Bronchial epithelial cell (primary cell): ENCODE results near the gene PNRC1. TPM values are rescaled to one million over a fixed set of nuclear protein-coding genes. Genes with fewer than 3 reads are reported as not detected.
"Not testable (repeated sequence)": the region's sequence is repeated elsewhere in the genome, so short reads cannot be mapped to it uniquely, and the experiment has no call there.

Experiments used
- DNase-seq: peaks from one replicate; pipeline ENCODE4 v3.0.0-alpha.2; 2010; ENCODE audit warnings: low read depth
- FAIRE-seq: peaks from 2 replicates; lab custom pipeline; 2011; peaks lifted over from hg19 to GRCh38; lab: Jason Lieb, UNC
- H3K27me3 ChIP-seq: 2 replicates; pipeline ENCODE4 v1.5.1; 2011; ENCODE audit warnings: low read length; ENCODE audit not compliant: control insufficient read depth, insufficient read depth
- H3K36me3 ChIP-seq: 2 replicates; pipeline ENCODE4 v1.5.1; 2011; ENCODE audit warnings: low read length; ENCODE audit not compliant: control insufficient read depth, insufficient read depth
- H3K4me3 ChIP-seq: 2 replicates; pipeline ENCODE4 v1.5.1; 2011; ENCODE audit warnings: mild to moderate bottlenecking, low read depth, low read length, control low read depth
- CTCF ChIP-seq: IDR thresholded peaks from 2 replicates; pipeline ENCODE4 v1.5.1; 2011; ENCODE audit warnings: mild to moderate bottlenecking, moderate library complexity, low read length, control low read depth, inconsistent platforms; ENCODE audit not compliant: insufficient read depth, severe bottlenecking
- total RNA-seq: library from RNA; depleted of rRNA; stranded (reverse); fragments of >200 nt; gene quantifications from 2 replicates; pipeline ENCODE4 v1.2.1, GENCODE V29; 2014

PNRC1 gene
- total RNA-seq, 1 donor from 2014 or later: 21.1 TPM

GRCh38 chr6:89051676-89052075, 28.9 kb upstream of the PNRC1 start:
- Histone ChIP-seq H3K27me3 (no peaks in the 10 kb centered on the region), H3K36me3 (no peaks in the 10 kb centered on the region), H3K4me3 (no peak overlapping the region)
- no peak for TF ChIP-seq CTCF
- FAIRE-seq (no peak), DNase-seq (no peak)

GRCh38 chr6:89054208-89054607, 26.3 kb upstream of the PNRC1 start:
- Histone ChIP-seq H3K27me3 (no peaks in the 10 kb centered on the region), H3K4me3 (no peak overlapping the region), H3K36me3 (no peaks in the 10 kb centered on the region)
- no peak for FAIRE-seq
- no peak for DNase-seq
- no peak for TF ChIP-seq CTCF

GRCh38 chr6:89057759-89058158, 22.8 kb upstream of the PNRC1 start:
- H3K27me3 ChIP-seq: no peaks in the 10 kb centered on the region
- H3K36me3 ChIP-seq: no peaks in the 10 kb centered on the region
- DNase-seq: no peak
- no peak for FAIRE-seq
- no peak for TF ChIP-seq CTCF
- H3K4me3 ChIP-seq: no peak overlapping the region

GRCh38 chr6:89058627-89059026, 21.9 kb upstream of the PNRC1 start:
- no peak for TF ChIP-seq CTCF
- Histone ChIP-seq H3K4me3 (no peak overlapping the region), H3K36me3 (no peaks in the 10 kb centered on the region), H3K27me3 (no peaks in the 10 kb centered on the region)
- DNase-seq (no peak), FAIRE-seq (no peak)

GRCh38 chr6:89059227-89059626, 21.3 kb upstream of the PNRC1 start:
- Histone ChIP-seq H3K4me3 (no peak overlapping the region), H3K36me3 (no peaks in the 10 kb centered on the region), H3K27me3 (no peaks in the 10 kb centered on the region)
- no peak for FAIRE-seq
- no peak for TF ChIP-seq CTCF
- no peak for DNase-seq

GRCh38 chr6:89063881-89064280, 16.7 kb upstream of the PNRC1 start:
- no peaks in the 10 kb centered on the region for H3K27me3 ChIP-seq
- DNase-seq: no peak
- no peak for TF ChIP-seq CTCF
- no peak for FAIRE-seq
- H3K36me3 ChIP-seq: no peaks in the 10 kb centered on the region
- no peak overlapping the region for H3K4me3 ChIP-seq

- FAIRE-seq, DNase-seq: not testable (repeated sequence)
These were observed 15.6 kb upstream of the PNRC1 start for GRCh38 chr6:89064931-89065330.

GRCh38 chr6:89066121-89066520, 14.4 kb upstream of the PNRC1 start:
- FAIRE-seq, DNase-seq, H3K4me3 ChIP-seq, H3K36me3 ChIP-seq, H3K27me3 ChIP-seq: not testable (repeated sequence)

More at GRCh38 chr6:89064931-89065330, 15.6 kb upstream of the PNRC1 start:
- not testable (repeated sequence) for H3K36me3 ChIP-seq, H3K4me3 ChIP-seq, H3K27me3 ChIP-seq
